H1 (cell line): ENCODE data around the gene FBXL15. TPM values are rescaled to one million over a fixed set of nuclear protein-coding genes. Genes with fewer than 3 reads are reported as not detected.

Experiments
- CTCF ChIA-PET: fragments of 300-600 bp; sonication (Branson Sonifier 250); formaldehyde crosslinking; loops from one replicate; lab custom pipeline; 2021; ENCODE audit not compliant: partially characterized antibody; lab: Charles Lee
- POLR2A ChIA-PET: fragments of 300-600 bp; sonication (Branson Sonifier 250); formaldehyde crosslinking; loops from one replicate; lab custom pipeline; 2021; ENCODE audit warnings: inconsistent platforms; ENCODE audit not compliant: partially characterized antibody; lab: Charles Lee
- DNase-seq, 2 experiments: peaks; one replicate each; pipeline versions ENCODE4 v3.0.0 to v3.0.0-alpha.2; 2010 to 2022; ENCODE audit warnings: low spot score in 2 of 2, low read depth in 1 of 2, mixed read lengths in 1 of 2
- FAIRE-seq: peaks from 2 replicates; lab custom pipeline; 2011; peaks lifted over from hg19 to GRCh38; lab: Jason Lieb, UNC
- H2AFZ ChIP-seq: 2 replicates; pipeline ENCODE4 v1.8.1; 2012; ENCODE audit warnings: low read length, inconsistent platforms
- H2AK5ac ChIP-seq: 2 replicates; pipeline ENCODE4 v1.6.1; 2013; ENCODE audit warnings: low read depth, low read length
- H2BK120ac ChIP-seq: replicated peaks from 2 replicates; pipeline ENCODE3; 2013; ENCODE audit warnings: low read depth, low read length, inconsistent platforms
- H2BK12ac ChIP-seq: 2 replicates; pipeline ENCODE4 v1.6.1; 2013; ENCODE audit warnings: low read depth, low read length
- H2BK15ac ChIP-seq: 2 replicates; pipeline ENCODE4 v1.6.1; 2013; ENCODE audit warnings: low read length
- H2BK20ac ChIP-seq: 2 replicates; pipeline ENCODE4 v1.6.1; 2013; ENCODE audit warnings: low read length
- H2BK5ac ChIP-seq: 2 replicates; pipeline ENCODE4 v1.6.1; 2013; ENCODE audit warnings: low read depth, low read length
- H3K14ac ChIP-seq: 2 replicates; pipeline ENCODE4 v1.6.1; 2013; ENCODE audit warnings: inconsistent platforms; ENCODE audit not compliant: insufficient read length
- H3K18ac ChIP-seq: 2 replicates; pipeline ENCODE4 v1.6.1; 2013; ENCODE audit warnings: low read length; ENCODE audit errors: extremely low read depth
- H3K23ac ChIP-seq: 2 replicates; pipeline ENCODE4 v1.6.1; 2013; ENCODE audit warnings: inconsistent platforms; ENCODE audit not compliant: insufficient read length
- H3K23me2 ChIP-seq: 2 replicates; pipeline ENCODE4 v1.6.1; 2013; ENCODE audit warnings: low read depth, low read length
- H3K27ac ChIP-seq: 2 replicates; pipeline ENCODE4 v1.6.1; 2011; ENCODE audit warnings: low read depth, low read length, inconsistent platforms
- H3K27me3 ChIP-seq, 4 experiments: replicated peaks in 1 of 4; 1 replicate in 1 of 4; 2 replicates in 3 of 4; pipeline versions ENCODE4 v1.6.1 to v1.8.1; 2011 to 2013; ENCODE audit warnings: low read length in 3 of 4, mild to moderate bottlenecking in 3 of 4, inconsistent platforms in 2 of 4, mixed read lengths in 2 of 4, moderate library complexity in 1 of 4; ENCODE audit not compliant: control insufficient read depth in 3 of 4, insufficient read depth in 3 of 4; ENCODE audit errors: extremely low read depth in 1 of 4
- H3K36me3 ChIP-seq, 4 experiments: 2 replicates each; pipeline versions ENCODE4 v1.6.1 to v1.8.1; 2011 to 2013; ENCODE audit warnings: mild to moderate bottlenecking in 4 of 4, low read length in 3 of 4, moderate library complexity in 2 of 4, control low read depth in 1 of 4, inconsistent platforms in 1 of 4; ENCODE audit not compliant: insufficient read depth in 4 of 4, control insufficient read depth in 2 of 4
- H3K4ac ChIP-seq: replicated peaks from 2 replicates; pipeline ENCODE3; 2013; ENCODE audit warnings: low read length, low read depth, mixed read lengths, inconsistent platforms; ENCODE audit not compliant: insufficient read length
- H3K4me1 ChIP-seq, 4 experiments: replicated peaks in 1 of 4; 1 replicate in 1 of 4; 2 replicates in 3 of 4; pipeline versions ENCODE4 v1.6.1 to v1.8.1; 2011 to 2013; ENCODE audit warnings: low read length in 3 of 4, inconsistent platforms in 2 of 4, mixed read lengths in 1 of 4; ENCODE audit not compliant: insufficient read depth in 4 of 4, control insufficient read depth in 3 of 4
- H3K4me2 ChIP-seq, 2 experiments: 2 replicates each; pipeline versions ENCODE4 v1.6.1 to v1.8.1; 2011 to 2013; ENCODE audit warnings: low read depth in 2 of 2, low read length in 2 of 2, control low read depth in 1 of 2, inconsistent platforms in 1 of 2, mild to moderate bottlenecking in 1 of 2; ENCODE audit not compliant: insufficient read depth in 1 of 2
- H3K4me3 ChIP-seq, 4 experiments: fragments of 200-600, 300-600 bp in 1 of 4; sonication (generic), shearing (Covaris generic), sonication (Bioruptor Twin) in 1 of 4; 2 replicates each; pipeline versions ENCODE4 v1.5.1 to v1.8.1; 2011 to 2016; ENCODE audit warnings: low read length in 4 of 4, low read depth in 3 of 4, control low read depth in 2 of 4, inconsistent platforms in 2 of 4, mild to moderate bottlenecking in 2 of 4, mixed read lengths in 1 of 4, moderate library complexity in 1 of 4; ENCODE audit not compliant: insufficient read depth in 2 of 4; ENCODE audit errors: extremely low read depth in 1 of 4
- H3K56ac ChIP-seq: replicated peaks from 2 replicates; pipeline ENCODE3; 2013; ENCODE audit warnings: low read depth, mild to moderate bottlenecking, mixed read lengths, low read length, inconsistent platforms; ENCODE audit not compliant: insufficient read length
- H3K79me1 ChIP-seq: 2 replicates; pipeline ENCODE4 v1.6.1; 2013; ENCODE audit warnings: low read depth, low read length, control low read depth
- H3K79me2 ChIP-seq, 2 experiments: 2 replicates each; pipeline versions ENCODE4 v1.6.1 to v1.8.1; 2012 to 2013; ENCODE audit warnings: low read length in 2 of 2, mild to moderate bottlenecking in 2 of 2, inconsistent platforms in 1 of 2; ENCODE audit not compliant: insufficient read depth in 2 of 2, control insufficient read depth in 1 of 2
- H3K9ac ChIP-seq, 4 experiments: replicated peaks in 1 of 4; 1 replicate in 1 of 4; 2 replicates in 3 of 4; pipeline versions ENCODE4 v1.6.1 to v1.8.1; 2011 to 2013; ENCODE audit warnings: low read depth in 3 of 4, low read length in 3 of 4, control low read depth in 2 of 4, mild to moderate bottlenecking in 2 of 4, moderate library complexity in 2 of 4, inconsistent platforms in 1 of 4; ENCODE audit errors: extremely low read depth in 1 of 4
- H3K9me3 ChIP-seq, 2 experiments: 2 replicates each; pipeline versions ENCODE4 v1.6.1 to v1.8.1; 2012 to 2013; ENCODE audit warnings: mild to moderate bottlenecking in 2 of 2, moderate library complexity in 2 of 2, control low read depth in 1 of 2, inconsistent platforms in 1 of 2, low read depth in 1 of 2, low read length in 1 of 2, mixed read lengths in 1 of 2; ENCODE audit not compliant: insufficient read depth in 2 of 2
- H4K20me1 ChIP-seq, 2 experiments: replicated peaks in 1 of 2; 2 replicates each; pipeline versions ENCODE3 to v1.8.1; 2011 to 2013; ENCODE audit warnings: inconsistent platforms in 2 of 2, low read length in 2 of 2, mild to moderate bottlenecking in 1 of 2; ENCODE audit not compliant: insufficient read depth in 2 of 2, control insufficient read depth in 1 of 2
- H4K5ac ChIP-seq: 2 replicates; pipeline ENCODE4 v1.6.1; 2013; ENCODE audit warnings: low read length, low read depth, mixed read lengths, inconsistent platforms; ENCODE audit not compliant: insufficient read length
- H4K8ac ChIP-seq: 2 replicates; pipeline ENCODE4 v1.8.0; 2013; ENCODE audit warnings: mild to moderate bottlenecking, moderate library complexity, low read length, inconsistent platforms; ENCODE audit not compliant: insufficient read depth; ENCODE audit errors: extremely low read depth
- H4K91ac ChIP-seq: replicated peaks from 2 replicates; pipeline ENCODE3; 2013; ENCODE audit warnings: low read length, mixed read lengths, inconsistent platforms; ENCODE audit not compliant: insufficient read length
- CBX5 ChIP-seq: fragments of 300-800, 300-1000 bp; sonication (generic); IDR thresholded peaks from 2 replicates; pipeline ENCODE4 v1.7.1; 2016; ENCODE audit warnings: antibody characterized with exemption, low read length, low read depth
- SAP30 ChIP-seq: fragments of 300-600 bp; sonication (generic); IDR thresholded peaks from 2 replicates; pipeline ENCODE4 v1.7.1; 2012; ENCODE audit warnings: low read length, moderate library complexity, mild to moderate bottlenecking, inconsistent platforms; ENCODE audit not compliant: insufficient read depth, insufficient replicate concordance
- WGBS, 2 experiments: shearing (Covaris generic) in 1 of 2; methylation state at CpG; one replicate each; pipeline versions ENCODE4 v1.1.6 to v1.1.7; 2013 to 2015; ENCODE audit warnings: low lambda C conversion rate in 2 of 2, mixed read lengths in 2 of 2, inconsistent platforms in 1 of 2, low coverage in 1 of 2, missing lambda C conversion rate in 1 of 2; ENCODE audit not compliant: insufficient replicate concordance in 2 of 2, insufficient coverage in 1 of 2, insufficient read length in 1 of 2; ENCODE audit errors: extremely low coverage in 1 of 2, missing lambda C conversion rate in 1 of 2; 5-methylcytosine and 5-hydroxymethylcytosine counted together
- polyA plus RNA-seq, 7 experiments: library from polyadenylated mRNA; depleted of rRNA in 3 of 7; stranded (reverse) in 5 of 7; unstranded in 2 of 7; fragments of >200 nt in 5 of 7; fragments of 200-250 nt in 2 of 7; gene quantifications; 1 replicate in 5 of 7; 2 replicates in 1 of 7; 4 replicates in 1 of 7; pipeline versions ENCODE4 v1.2.1 to v1.2.3, GENCODE V29; 2011 to 2013; ENCODE audit warnings: missing spikeins in 2 of 7, mixed read lengths in 2 of 7
- total RNA-seq: library from RNA; stranded (reverse); fragmentation: NEBNext Ultra II Directional; extraction: Animal tissue kit (Norgen Biotek cat#: 25700); gene quantifications from 2 replicates; pipeline ENCODE4 v1.2.1, GENCODE V29; 2021

The FBXL15 gene
- total and polyA plus RNA-seq, 2 of the 8 experiments (the other 6 are each of a cell fraction or from before 2014, with no cell fraction given): 11.3 to 22.6 TPM

DNA sequence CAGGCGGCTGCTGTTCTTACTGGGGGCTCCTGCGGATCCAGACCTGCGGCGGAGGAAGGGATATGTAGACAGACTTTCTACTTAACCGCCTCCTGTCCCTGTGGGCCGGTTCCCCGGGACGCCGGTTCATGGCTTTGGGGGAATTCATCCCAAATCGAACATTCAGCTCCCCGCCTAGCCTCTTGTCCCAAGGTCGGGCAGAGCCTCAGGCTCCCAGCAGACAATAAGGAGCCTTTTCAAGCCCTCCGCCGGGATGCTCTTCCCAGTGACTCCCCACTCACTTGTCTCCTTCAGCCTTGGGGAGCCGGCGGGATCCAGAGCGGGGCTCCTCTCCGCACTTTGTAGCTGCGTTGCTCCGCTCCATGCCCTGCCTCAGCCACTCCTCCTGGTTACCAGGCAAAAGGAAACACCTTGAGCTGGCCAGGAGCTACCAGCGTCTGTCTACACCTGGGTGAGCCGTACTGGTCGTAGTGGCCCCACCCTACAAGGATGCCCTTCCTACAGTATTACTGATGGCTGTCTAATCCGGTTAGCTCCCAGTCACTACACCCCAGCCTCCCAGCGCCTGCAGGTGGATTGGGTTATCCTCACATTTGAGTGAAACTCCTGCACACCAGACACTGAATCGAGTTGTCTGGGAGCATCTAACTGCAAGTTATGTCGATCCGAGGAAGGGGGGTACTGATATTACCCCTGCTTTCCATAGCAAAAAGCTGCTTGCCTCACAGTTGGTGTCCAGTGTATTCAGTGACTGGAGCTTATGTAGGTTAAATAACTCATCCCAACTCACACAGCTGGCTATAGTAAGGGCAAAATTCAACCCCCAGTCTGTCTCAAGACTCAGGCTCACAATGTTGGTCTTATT, 30.7 kb downstream of the FBXL15 start, which contains the start of gene C10orf95:
Gene C10orf95, minus strand, starts transcription at position 439 of the 865 bp plus-strand sequence. CDS start 450 bp downstream, outside the sequence.
- H3K4ac ChIP-seq: no peak within 1 kb of the TSS
- FAIRE-seq (no peak), DNase-seq (no peak)
- peak within 1 kb of the TSS; percentile 99; the same call in 1 of the 2 replicates for H3K18ac ChIP-seq
- POLR2A ChIA-PET: interaction anchor here (0.7 to 6.7 kb wide), 15 partner anchors 8 to 208 kb away, joined by 3 to 75 read pairs (median 4); partner anchors contain the start of genes ACTR1A, CUEDC2 and FBXL15
- H3K27me3 ChIP-seq: no peaks in the 10 kb centered on the region
- TF ChIP-seq CBX5: no peak
- peak; percentile 68 for TF ChIP-seq SAP30
- no peak within 1 kb of the TSS for H3K14ac ChIP-seq
- peaks cover 0 to 33% (median 5%) of the 10 kb centered on the region in 4 experiments; a peak in 5 of 8 replicates for H3K36me3 ChIP-seq
- H2BK12ac ChIP-seq: 0 out of 2 replicates have a peak within 1 kb of the TSS, but pooled peaks have one; percentile 2
- H3K9ac ChIP-seq: peak within 1 kb of the TSS; percentile 25 to 96 (median 72)
- H3K4me3 ChIP-seq: peak within 1 kb of the TSS; percentile 87 to 99 (median 98)
- H2AFZ ChIP-seq: no peak within 1 kb of the TSS
- peak within 1 kb of the TSS; percentile 89 for H4K8ac ChIP-seq
- H3K4me2 ChIP-seq: peak within 1 kb of the TSS; percentile 99 to 100
- peak within 1 kb of the TSS; percentile 30 for H3K56ac ChIP-seq
- H3K23ac ChIP-seq: no peak within 1 kb of the TSS
- no peak within 1 kb of the TSS for H2AK5ac ChIP-seq
- peaks cover 0 to 2% of the 10 kb centered on the region in 2 experiments for H4K20me1 ChIP-seq
- peaks cover 9% of the 10 kb centered on the region for H3K23me2 ChIP-seq
- H3K27ac ChIP-seq: peak within 1 kb of the TSS; percentile 72; the same call in 1 of the 2 replicates
- H4K91ac ChIP-seq: no peak within 1 kb of the TSS
- H3K79me1 ChIP-seq: peaks cover 3% of the 10 kb centered on the region; the same call in 1 of the 2 replicates
- CTCF ChIA-PET: interaction anchor here (0.9 to 5.0 kb wide), 24 partner anchors 11 to 379 kb away, joined by 3 to 38 read pairs (median 4); partner anchors contain the start of genes ACTR1A, CUEDC2 and FBXL15
- no peak within 1 kb of the TSS for H2BK15ac ChIP-seq
- no peak within 1 kb of the TSS for H2BK120ac ChIP-seq
- H2BK20ac ChIP-seq: no peak within 1 kb of the TSS
- H2BK5ac ChIP-seq: peak within 1 kb of the TSS; percentile 96; the same call in 1 of the 2 replicates
- H3K9me3 ChIP-seq: no peaks in the 10 kb centered on the region
- no peak within 1 kb of the TSS for H4K5ac ChIP-seq
- WGBS, 2 experiments: 38% methylated on average over 24 of the region's 28 CpGs; no CpG with 5 or more reads in 1 of the 2 experiments
- peaks cover 5 to 27% (median 18%) of the 10 kb centered on the region in 4 experiments for H3K4me1 ChIP-seq
- peaks cover 0 to 18% of the 10 kb centered on the region in 2 experiments; a peak in 2 of 4 replicates for H3K79me2 ChIP-seq
